ENCODE results near the gene FAM193A.

GRCh38 chr4:2617955-2618354 is 81.5 kb downstream of the FAM193A start:
- TF ChIP-seq CTCF (optimal IDR thresholded peaks at IDR 0.05 in 1 of 3, IDR thresholded peaks at IDR 0.05 in 1 of 3, conservative IDR thresholded peaks at IDR 0.05 in 1 of 3; ENCODE audit: extremely low read depth in 1 of 3, insufficient read depth in 2 of 3, low read length in 3 of 3) (no peak), EZH2 (IDR thresholded peaks at IDR 0.05; ENCODE audit: low read length) (no peak)
